HS-5 (cell line): Measurements from ENCODE around the gene TBC1D2B.

Source experiments
- DNase-seq: peaks from one replicate; pipeline ENCODE4 v3.0.0-alpha.2; 2012; ENCODE audit warnings: low read depth

Gene TBC1D2B

DNA sequence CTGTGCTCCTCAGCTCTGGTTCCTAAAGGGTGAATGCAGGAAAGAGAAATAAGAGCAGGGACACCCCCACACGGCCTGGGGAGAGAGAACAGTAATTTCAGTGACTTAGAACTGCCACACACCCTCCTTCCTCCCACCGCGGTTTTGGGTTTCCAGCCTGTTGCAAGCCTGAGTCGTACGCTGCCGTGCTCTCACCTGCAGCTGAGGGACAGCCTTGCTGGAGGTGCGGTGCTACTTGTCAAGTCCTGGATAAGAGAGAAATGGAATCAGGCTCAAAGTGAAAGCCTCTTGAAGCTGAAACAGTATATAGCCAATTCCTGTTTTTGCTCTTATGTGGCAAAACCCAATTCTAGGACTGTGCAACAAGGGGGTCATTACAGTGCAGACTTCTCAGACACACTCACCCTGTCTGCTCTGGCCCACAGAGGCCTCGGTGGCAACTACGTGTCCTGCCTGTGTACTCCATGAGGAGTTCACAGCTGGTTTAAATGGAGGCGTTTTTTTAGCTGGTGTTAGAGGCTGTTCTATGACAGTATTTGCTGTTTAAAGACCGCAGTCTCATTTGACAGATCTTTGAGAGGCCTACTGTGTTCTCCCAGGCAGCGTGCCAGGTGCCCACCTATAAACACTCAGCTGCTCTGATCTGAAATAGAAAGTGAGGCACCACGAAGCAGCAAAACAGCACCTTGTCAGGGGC, 42.9 kb downstream of the TBC1D2B start:
- no peak for DNase-seq

DNA sequence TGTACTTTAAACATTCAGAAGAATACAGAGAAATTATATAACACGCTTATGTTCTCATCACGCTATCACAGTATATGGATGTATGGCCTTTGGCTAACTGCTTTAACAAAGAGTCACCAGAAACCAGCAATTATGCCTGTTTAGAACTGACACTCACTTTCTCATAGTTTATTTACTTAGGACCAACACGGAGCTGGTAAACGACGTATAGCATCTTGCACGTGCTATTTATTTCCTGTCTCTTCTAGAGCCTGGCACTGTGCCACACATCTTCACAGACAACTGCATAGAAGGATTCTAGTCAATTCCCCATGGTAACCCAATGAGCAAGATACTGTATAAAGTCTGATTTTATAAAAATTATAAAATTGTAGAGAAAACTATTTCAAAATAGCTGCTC, 43.6 kb downstream of the TBC1D2B start:
- DNase-seq, result no peak

DNA sequence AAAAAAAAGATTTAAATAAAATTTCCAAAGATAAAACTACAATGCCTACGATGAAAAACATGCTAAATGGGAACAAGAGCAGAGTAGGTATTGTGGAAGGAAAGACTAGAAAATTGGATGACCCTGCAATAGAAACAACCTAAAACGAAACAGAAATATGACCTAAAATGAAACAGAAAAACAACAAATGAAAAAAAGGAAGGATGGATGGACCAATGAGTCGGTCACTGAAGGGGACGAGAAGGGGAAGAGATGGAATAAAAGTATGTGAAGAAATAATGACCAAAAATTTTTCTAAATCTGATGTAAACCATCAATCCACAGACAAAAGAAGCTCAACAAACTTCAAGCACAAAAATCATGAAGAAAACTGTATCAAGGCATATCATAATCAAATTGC, 44.8 kb downstream of the TBC1D2B start:
- DNase-seq, result no peak

DNA sequence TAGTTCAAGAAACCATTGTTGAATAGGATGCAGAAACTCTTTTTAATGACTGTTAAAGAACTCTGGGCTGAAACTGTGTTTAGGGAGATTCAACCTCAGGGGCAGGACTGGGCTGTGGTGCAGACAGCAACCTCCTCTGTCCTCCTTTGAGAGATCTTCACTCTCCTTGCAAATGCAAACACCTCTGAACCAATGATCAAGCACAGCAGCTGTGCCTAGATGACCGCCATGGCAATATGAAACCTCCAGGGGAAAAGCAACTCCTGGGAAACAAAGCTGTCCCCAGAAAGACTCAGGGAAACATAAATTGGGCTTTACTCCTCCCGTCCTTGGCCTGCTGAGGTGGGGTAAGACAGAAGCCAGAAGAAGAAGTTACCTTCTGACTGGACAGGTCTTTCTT, 52.6 kb downstream of the TBC1D2B start:
- DNase-seq, result no peak

DNA sequence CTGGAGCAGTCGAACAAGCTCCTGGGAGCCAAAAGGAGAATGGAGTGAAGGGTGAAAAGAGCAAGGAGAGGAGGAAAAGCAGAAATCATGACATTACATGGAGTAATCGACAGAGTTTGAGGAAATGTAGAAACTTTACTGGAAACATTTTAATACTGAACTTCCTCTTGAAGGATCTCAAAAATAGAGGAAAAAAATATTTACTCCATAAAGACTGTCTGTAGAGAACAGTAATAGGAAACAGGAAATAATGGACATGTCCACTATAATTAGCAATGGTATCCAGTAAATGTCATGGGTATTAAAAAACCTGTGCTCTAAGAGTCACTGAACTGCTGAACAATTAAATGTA, 53.0 kb downstream of the TBC1D2B start:
- DNase-seq, result no peak

DNA sequence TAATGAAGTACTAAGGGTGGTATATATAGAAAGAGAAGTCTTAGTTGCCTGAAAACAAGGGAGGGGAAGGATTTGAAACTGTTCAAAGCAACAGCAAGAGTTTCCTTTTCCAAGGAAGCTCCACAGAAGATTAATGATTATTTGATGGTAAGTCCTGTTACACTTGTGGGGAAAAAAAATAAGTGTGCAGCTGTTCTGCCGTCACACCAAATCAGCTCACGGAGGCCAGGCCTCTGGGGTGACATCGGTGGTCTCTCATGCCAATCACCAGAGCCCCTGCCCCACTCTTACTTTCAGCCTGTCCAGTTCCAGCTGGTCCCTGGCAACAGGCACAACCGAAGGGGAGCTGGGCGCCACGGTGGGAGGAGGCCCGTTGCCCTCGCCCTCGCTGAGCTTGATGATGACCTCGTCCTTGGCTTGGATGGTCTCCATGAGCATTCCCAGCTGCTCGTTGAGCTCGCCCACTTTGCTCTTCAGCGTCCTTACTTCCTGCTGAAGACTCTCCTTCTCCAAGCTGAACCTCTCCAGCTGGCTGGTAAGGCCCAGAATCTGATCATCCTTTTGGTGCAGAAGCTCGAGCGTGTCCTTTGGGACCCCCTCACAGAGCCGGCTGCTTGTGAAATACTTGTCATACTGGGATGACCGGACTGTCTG, 53.5 kb downstream of the TBC1D2B start:
- DNase-seq, result no peak

DNA sequence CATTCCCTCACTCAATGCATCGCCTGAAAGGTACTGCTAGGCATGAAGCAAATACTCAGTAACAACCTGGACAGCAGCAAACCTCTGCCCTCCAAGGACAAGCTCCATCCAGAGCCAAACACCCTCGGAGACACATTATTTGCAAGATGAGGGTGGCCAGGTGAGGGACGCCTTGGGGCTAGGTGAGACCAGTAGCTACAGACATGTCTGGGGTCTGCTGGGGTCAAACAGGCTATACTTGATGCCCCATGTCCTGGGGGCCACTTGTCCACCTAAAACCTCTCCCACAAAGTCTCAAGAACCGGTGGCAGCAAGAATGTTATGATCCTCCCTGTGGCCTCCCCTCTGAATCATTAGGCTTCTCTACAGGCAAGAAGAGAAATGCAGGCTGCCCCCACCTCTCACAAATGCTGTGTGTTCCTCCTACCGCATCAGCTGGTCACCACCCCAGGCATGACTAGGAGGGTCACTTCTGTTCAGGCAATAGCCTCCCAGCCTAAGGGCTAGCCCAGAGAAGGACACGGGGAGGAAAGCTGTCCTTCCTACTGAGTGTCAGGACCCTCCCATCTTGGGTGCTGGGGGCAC, 54.3 kb downstream of the TBC1D2B start:
- DNase-seq, result no peak

DNA sequence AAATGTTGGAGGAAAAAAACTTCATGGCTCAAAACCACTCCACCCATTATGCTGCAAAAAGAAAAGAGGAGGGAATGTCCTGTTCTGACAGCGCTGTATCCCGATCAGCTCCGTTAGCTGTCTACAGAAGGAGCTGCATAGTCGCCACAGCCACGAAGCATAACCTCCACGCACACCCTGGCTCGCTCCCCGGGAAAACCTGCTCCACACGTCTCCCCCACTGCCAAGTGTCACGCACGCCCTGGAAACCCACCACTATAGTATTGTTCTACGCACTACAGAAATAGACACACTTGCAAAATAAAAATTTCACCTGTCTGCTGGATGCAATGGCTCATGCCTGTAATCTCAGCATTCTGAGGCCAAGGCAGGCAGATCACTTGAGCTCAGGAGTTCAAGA, 55.8 kb downstream of the TBC1D2B start:
- DNase-seq, result no peak

DNA sequence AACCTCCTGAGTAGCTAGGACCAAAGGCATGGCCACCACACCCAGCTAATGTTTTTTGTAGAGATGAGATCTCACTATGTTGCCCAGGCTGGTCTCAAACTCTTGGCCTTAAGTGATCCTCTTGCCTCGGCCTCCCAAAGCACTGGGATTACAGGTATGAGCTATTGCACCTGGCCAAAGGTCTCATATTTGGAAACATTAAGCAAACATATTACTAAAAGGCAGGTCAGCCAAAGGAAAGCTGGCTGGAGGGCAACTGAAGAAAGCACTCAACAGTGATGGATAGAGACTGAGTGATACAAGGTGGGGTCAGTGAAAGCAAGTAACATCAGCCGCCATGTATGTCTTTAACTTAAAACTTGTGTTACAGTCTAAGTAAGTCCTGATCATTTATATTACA, 57.5 kb downstream of the TBC1D2B start:
- no peak for DNase-seq

DNA sequence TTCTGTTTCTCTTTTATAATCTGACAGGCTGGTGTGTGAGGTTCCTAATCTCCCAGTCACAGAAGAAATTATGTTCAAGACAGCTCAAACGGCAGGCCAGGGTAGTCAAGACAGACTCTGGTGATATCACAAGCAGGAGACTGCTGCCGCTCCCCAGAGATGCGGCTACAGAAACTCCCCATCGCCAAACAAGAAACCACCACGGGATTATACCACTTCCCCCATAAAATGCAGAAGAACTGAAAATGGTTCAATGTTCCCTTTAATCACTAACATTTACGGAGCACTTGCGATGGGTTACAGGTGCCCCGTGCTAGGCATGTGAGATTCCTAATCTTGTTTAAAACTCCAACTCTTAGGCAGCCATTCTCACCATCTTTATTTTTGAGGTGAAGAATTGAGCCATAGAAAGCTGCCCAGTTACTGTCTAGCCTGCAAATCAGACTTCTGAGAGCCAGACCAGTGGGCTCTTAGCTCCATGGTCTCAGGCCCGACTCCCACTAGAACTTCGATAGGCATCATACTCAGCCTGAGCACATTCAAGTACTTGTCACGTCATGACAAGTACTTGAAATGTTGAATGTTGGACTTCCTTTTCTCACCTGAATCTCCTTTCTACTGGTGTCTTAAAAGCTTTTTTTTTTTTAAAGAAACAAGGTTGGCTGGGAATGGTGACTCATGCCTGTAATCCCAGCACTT, 58.4 kb downstream of the TBC1D2B start:
- no peak for DNase-seq

DNA sequence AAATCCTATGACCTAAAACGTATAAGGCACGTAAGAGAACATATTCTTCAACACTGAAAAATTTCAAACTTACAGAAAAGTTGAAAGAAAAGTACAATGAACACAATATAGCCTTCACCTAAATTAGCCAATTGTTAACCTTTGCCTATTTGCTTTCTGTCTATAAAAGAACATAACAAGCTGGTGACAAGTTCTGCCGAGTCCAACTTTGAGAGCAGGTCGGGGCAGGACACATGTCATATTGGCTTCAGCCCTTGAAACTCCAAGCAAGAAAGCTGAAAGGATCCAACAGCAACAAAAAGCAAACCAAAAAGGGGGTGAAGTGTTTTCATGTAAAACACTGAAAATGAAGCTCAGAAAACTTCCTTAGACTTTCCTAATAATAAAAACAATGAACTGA, 59.1 kb downstream of the TBC1D2B start:
- DNase-seq, result no peak

DNA sequence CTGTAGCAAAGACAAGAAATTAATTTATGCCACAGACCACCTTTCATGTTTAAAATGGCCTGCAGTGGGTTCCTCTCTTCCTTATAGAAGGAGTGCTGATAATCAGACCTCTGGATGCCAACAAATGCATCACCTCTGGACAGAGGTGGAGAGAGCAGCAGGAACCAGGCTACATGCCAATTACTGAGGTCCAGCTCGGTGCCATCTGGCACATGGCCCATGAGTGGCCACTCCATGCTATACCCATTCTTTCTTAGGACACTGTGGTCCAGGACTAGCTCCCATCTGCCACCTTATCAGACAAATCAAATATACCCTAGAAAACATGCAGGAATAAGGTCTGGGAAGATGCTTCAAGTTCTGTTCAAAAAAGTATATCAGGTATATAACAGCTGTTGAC, 60.7 kb downstream of the TBC1D2B start:
- no peak for DNase-seq

DNA sequence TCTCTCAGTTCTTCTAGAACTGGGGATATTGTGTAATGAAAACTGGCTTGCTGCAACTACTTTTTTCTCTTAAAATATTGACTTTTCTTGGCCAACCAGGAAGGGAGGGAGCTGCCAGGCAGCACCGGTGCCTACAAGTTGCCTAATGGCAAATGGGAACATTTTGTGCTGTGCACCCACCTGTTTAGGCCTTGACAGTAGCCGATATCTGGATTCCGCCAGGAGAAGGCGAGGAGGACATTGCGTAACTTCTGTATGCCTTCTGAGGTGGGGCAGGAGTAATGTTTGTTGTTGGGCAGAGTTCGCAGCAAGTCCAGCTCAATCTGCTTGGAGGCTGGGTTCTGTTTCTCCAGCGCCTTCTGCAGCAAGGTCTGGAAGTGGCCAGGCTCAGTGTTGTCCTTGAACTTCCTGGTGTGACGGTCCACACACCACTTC, 64.9 kb downstream of the TBC1D2B start:
- no peak for DNase-seq

DNA sequence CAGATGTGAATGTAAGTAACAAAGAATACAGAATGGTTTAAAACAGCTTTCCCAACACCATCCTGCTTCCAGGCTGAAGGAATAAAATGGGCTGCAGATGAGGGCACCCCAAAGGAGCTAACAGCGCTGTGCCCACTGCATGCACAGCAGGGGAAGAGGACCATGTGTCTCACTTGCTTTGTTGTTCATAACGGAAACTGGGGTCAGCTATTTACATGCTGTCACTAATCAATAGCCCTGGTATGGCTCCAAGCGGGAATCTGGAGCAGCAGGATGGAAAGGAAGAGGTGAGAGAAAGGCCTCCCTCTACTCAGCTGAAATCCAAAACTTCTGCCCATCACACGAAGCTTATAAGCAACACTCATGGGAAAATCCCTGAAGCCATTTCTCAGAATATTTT, 67.4 kb downstream of the TBC1D2B start:
- no peak for DNase-seq

DNA sequence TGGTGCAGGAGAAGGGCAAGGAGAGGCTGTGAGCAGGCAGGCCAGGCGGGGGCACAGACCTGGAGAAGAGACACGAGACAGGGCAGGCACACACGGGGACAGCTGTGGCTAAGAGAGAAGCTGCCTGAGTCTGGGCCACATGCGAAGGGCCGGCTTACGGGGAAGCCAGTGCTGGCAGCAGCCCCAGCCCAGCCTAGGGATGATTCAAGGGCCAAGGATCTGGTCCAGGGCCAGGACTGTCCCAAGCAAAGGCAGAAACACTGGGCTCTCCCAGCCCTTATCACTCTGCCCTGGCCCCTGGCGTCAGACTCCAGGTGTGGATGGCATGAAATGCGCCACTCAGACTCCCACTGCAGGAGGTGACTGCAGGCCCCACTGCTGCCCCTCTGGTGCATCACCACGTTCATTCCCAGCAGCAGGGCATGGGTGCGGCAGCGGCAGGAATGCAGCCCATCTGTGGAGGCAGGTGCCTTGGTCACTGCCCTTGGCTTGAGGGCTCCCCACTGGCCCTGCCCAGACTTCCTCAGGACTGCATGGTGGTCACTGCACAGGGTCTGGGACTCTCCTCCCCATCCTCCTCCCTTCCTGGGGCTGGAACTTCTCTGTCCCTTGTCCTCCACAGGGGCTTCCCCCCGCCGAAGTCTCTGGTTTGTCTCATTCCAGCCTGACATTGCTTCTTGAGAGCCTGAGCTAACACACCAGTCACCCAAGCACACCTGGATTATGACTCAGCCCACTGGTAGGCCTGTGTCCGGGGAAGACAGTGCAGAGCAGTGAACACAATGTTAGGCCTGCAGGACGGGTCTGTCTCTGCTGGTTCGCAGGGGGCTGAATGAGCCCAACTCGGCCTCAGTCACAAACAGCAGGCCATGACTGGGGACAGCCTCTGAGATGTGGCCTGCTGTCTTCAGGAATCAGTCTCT, 69.3 kb downstream of the TBC1D2B start:
- DNase-seq, result peak; percentile 34

DNA sequence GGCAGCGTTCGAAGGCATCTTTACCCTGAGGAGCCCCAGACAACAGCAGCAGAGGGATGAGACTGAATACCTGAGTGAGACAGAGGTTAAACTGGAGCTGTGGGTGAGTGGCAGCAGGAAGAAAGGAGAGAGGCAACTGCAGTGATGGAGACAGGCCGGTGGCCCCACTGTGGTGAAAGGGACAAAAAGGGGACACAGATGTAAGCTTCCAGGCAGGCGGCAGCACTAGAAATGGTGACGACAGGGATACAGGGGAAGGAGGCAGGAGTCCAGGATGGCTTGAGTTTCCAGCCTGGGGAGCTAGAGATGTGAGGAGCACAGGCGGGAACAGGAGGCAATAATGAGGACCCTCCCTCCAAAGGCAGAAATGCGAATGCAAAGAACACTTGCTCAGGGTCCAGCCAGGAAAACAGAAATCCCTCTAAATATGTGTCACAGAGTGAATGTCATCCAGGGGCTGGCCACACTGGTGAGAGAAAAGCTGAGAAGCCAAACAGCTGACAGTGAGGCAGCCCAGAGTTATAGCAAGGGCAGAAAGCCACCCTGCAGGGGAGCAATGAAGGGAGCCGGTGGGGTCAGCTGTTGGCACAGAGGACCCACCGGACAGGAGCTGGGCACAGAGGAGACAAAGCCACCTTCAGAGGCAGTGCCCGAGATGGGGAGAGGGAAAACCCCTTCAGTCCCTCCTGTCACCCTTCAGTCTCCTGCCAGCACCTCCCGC, 70.1 kb downstream of the TBC1D2B start:
- no peak for DNase-seq

DNA sequence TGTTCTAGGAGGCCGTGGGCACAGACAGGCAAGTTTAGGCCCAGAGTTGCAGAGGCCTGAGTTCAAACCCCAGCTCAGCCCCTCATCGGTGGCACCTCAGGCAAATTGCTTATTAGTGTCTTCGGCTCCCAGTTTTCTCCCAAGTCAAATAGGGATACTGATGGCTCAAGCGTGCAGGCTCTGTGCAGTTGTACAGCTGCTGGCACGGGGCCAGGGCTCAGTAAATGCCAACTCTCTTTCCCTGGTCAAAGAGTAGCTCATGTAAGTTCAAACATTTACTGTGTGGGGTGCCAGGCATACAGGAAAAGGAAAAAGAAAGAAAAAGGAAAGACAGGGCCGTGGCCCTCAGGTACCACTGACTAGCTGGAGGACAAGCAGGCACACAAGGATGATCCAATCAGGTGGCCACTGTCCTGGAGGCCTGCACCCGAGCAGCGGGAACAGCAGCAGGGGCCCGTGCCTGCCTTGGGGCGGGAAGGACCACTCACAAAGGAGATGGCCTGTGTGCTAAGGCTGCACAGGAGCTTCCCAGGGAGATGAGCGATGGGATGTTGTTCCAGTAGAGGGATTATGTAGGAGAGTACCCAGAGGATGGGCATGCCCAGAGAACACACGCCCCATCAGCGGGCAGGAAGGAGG, 70.8 kb downstream of the TBC1D2B start:
- DNase-seq, result no peak

DNA sequence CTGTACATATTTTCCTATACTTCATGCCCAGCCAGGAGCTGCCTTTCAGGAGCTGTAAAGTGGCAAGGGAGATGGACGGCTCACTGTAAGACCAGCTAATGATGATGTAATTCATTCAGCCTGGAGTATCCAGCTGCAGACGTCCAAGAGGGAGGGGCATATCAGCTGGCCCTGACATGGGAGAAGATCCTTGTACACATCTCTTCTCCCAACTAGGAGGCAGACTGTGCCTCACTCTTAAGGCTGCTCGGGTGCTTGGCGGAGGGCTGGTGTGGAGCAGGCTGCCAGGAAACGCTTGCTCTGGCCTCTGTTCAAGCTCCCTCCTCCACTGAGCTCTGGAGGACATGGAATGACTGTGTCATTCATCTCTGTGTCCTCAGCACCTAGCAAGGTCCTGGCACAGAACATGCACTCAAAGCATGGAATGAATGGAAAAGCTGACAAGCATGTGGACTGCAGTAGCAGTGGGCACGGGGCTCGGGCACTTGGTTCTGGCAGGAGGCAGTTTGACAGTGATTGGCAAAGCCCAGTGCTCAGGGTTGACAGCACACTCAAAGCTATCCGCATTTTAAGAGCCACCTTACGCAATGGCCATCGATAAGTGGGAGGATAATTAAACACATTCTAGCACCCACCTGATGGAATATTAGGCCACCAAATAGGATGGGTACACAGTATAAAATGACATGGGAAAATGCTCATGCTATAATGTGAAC, 72.4 kb downstream of the TBC1D2B start:
- no peak for DNase-seq

DNA sequence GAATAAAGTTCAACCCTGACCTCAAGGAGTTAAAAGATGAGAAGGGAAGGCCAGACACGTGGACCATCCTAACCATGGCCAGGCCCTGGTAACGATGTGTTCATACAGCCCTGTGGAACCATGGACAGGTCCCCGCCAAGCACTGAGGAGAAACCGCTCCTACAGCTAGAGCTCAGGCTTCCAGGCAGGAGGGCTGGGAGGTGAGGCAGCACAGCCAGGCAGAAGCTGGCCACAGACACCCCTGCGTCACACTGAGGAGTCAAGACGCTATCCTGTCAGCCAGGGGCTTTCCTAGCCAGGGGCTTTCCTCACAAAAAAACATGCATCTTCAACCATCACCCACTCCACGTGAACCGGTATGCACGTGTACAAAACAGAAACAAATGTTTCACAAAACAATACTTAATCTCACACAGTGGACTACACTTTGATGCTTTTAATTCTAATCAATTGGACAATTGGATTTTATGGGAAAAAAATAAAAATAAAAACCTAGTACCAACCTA, 73.2 kb downstream of the TBC1D2B start:
- no peak for DNase-seq

DNA sequence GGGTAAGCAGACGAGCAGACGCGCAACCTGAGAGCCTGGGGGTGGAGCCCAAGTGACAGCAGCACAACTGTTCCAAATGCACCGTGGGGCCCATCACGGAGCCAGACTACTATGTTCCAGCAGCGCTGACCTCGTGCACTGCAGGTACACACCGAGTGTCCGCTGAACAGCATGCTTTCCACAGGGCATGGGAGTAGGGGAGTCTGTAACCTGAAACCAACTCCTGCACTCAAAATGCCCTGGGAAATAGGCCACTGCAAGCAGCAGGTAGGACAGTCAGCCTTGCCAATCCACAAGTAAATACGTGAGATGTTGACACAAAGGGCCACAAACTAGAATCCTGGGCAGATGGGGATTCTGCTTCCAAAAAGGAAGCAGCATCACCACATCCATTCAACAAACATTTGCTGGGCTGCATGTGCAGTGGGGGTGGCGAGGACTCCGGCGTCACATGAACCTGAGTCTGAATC, 73.9 kb downstream of the TBC1D2B start:
- no peak for DNase-seq
